IMR-90 (cell line): ENCODE data around the gene OR5AC2. TPM values are rescaled to one million over a fixed set of nuclear protein-coding genes. Genes with fewer than 3 reads are reported as not detected.

Experiments
- ATAC-seq: fragments of 200-7000 bp; cut with Tn5 transposase; 2 replicates; pipeline ENCODE4 v1.9.1; 2020; ENCODE audit warnings: low read depth, mild to moderate bottlenecking, moderate library complexity
- Bru-seq: library from RNA; stranded (reverse); fragments of 400-500 nt; gene quantifications from one replicate; lab custom pipeline; 2021; lab: Mats Ljungman, UMichigan
- BruChase-seq, 2 experiments: library from RNA; stranded (reverse); fragments of 400-500 nt; gene quantifications; one replicate each; lab custom pipeline; 2021; lab: Mats Ljungman, UMichigan
- BruUV-seq: library from RNA; stranded (reverse); fragments of 400-500 nt; replicated peaks from 2 replicates; lab custom pipeline; 2021; lab: Mats Ljungman, UMichigan
- CTCF ChIA-PET: fragments of 300-600 bp; formaldehyde crosslinking; extraction: SDS; loops from one replicate; lab custom pipeline; 2021; ENCODE audit warnings: antibody characterized with exemption; lab: Yijun Ruan, JAX
- POLR2A ChIA-PET: fragments of 300-600 bp; sonication (Branson Sonifier 250); formaldehyde crosslinking; loops from one replicate; lab custom pipeline; 2022; ENCODE audit warnings: antibody characterized with exemption; ENCODE audit not compliant: unreplicated experiment; lab: Charles Lee
- DNase-seq: peaks from one replicate; pipeline ENCODE4 v3.0.0; 2013
- H2AFZ ChIP-seq: replicated peaks from 2 replicates; pipeline ENCODE3; 2013; ENCODE audit warnings: low read length, mild to moderate bottlenecking; ENCODE audit not compliant: poor library complexity
- H2AK5ac ChIP-seq: 2 replicates; pipeline ENCODE4 v1.6.1; 2013; ENCODE audit warnings: low read depth, low read length, inconsistent platforms
- H2AK9ac ChIP-seq: replicated peaks from 2 replicates; pipeline ENCODE3; 2013; ENCODE audit warnings: mild to moderate bottlenecking, low read depth, low read length, moderate library complexity; ENCODE audit not compliant: poor library complexity
- H2BK120ac ChIP-seq: 2 replicates; pipeline ENCODE4 v1.6.1; 2013; ENCODE audit warnings: low read depth, low read length, inconsistent platforms
- H2BK15ac ChIP-seq: 3 replicates; pipeline ENCODE4 v1.6.1; 2013; ENCODE audit warnings: low read depth, low read length, inconsistent platforms
- H2BK20ac ChIP-seq: 2 replicates; pipeline ENCODE4 v1.6.1; 2013; ENCODE audit warnings: low read depth, mild to moderate bottlenecking, inconsistent platforms, low read length, moderate library complexity
- H2BK5ac ChIP-seq: 2 replicates; pipeline ENCODE4 v1.6.1; 2013; ENCODE audit warnings: mild to moderate bottlenecking, low read depth, low read length, inconsistent platforms; ENCODE audit not compliant: poor library complexity, severe bottlenecking
- H3K14ac ChIP-seq: replicated peaks from 2 replicates; pipeline ENCODE4 v1.6.1; 2013; ENCODE audit warnings: low read depth, low read length, inconsistent platforms
- H3K18ac ChIP-seq: 2 replicates; pipeline ENCODE4 v1.6.1; 2013; ENCODE audit warnings: low read depth, low read length, control low read depth
- H3K23ac ChIP-seq: 2 replicates; pipeline ENCODE4 v1.6.1; 2013; ENCODE audit warnings: low read depth, low read length, inconsistent platforms
- H3K27ac ChIP-seq: 2 replicates; pipeline ENCODE4 v1.5.1; 2013; ENCODE audit warnings: mild to moderate bottlenecking, control low read depth, low read length; ENCODE audit not compliant: insufficient read depth
- H3K27me3 ChIP-seq: 2 replicates; pipeline ENCODE4 v1.6.1; 2013; ENCODE audit warnings: low read length; ENCODE audit not compliant: control insufficient read depth, insufficient read depth
- H3K36me3 ChIP-seq: 2 replicates; pipeline ENCODE4 v1.6.1; 2013; ENCODE audit warnings: low read length, mixed read lengths; ENCODE audit not compliant: control insufficient read depth, insufficient read depth
- H3K4ac ChIP-seq: 2 replicates; pipeline ENCODE4 v1.6.1; 2013; ENCODE audit warnings: low read depth, low read length, inconsistent platforms
- H3K4me1 ChIP-seq: 2 replicates; pipeline ENCODE4 v1.6.1; 2013; ENCODE audit warnings: low read length, mixed read lengths; ENCODE audit not compliant: control insufficient read depth, insufficient read depth
- H3K4me2 ChIP-seq: 2 replicates; pipeline ENCODE4 v1.6.1; 2013; ENCODE audit warnings: low read depth, mild to moderate bottlenecking, control low read depth, low read length, moderate library complexity
- H3K4me3 ChIP-seq: 2 replicates; pipeline ENCODE4 v1.5.1; 2013; ENCODE audit warnings: low read depth, mild to moderate bottlenecking, control low read depth, low read length, moderate library complexity; ENCODE audit not compliant: insufficient read depth
- H3K56ac ChIP-seq: 2 replicates; pipeline ENCODE4 v1.6.1; 2013; ENCODE audit warnings: low read length, inconsistent platforms; ENCODE audit not compliant: insufficient read depth; ENCODE audit errors: extremely low read depth
- H3K79me1 ChIP-seq, 2 experiments: 2 replicates each; pipeline ENCODE4 v1.6.1; 2013; ENCODE audit warnings: low read length in 2 of 2, inconsistent platforms in 1 of 2, low read depth in 1 of 2
- H3K9ac ChIP-seq: 2 replicates; pipeline ENCODE4 v1.6.1; 2013; ENCODE audit warnings: low read depth, low read length, control low read depth
- H3K9me1 ChIP-seq: 2 replicates; pipeline ENCODE4 v1.6.1; 2013; ENCODE audit warnings: low read length, inconsistent platforms; ENCODE audit not compliant: insufficient read depth
- H3K9me3 ChIP-seq: 2 replicates; pipeline ENCODE4 v1.6.1; 2013; ENCODE audit warnings: low read length; ENCODE audit not compliant: control insufficient read depth, insufficient read depth
- H4K20me1 ChIP-seq: 2 replicates; pipeline ENCODE4 v1.6.1; 2013; ENCODE audit warnings: low read length, inconsistent platforms; ENCODE audit not compliant: insufficient read depth
- H4K5ac ChIP-seq: 2 replicates; pipeline ENCODE4 v1.6.1; 2013; ENCODE audit warnings: mild to moderate bottlenecking, low read depth, low read length, control low read depth
- H4K8ac ChIP-seq, 2 experiments: 2 replicates each; pipeline ENCODE4 v1.6.1; 2013; ENCODE audit warnings: low read depth in 2 of 2, low read length in 2 of 2, control low read depth in 1 of 2, inconsistent platforms in 1 of 2
- H4K91ac ChIP-seq: 2 replicates; pipeline ENCODE4 v1.6.1; 2013; ENCODE audit warnings: low read depth, low read length, inconsistent platforms; ENCODE audit not compliant: insufficient read depth
- BHLHE40 ChIP-seq: fragments of 150-350 bp; IDR thresholded peaks from 2 replicates; pipeline ENCODE4 v1.6.1; 2016; ENCODE audit warnings: mild to moderate bottlenecking, low read depth, low read length
- CEBPB ChIP-seq: IDR thresholded peaks from 2 replicates; pipeline ENCODE4 v1.6.1; 2012; ENCODE audit warnings: low read depth, low read length, improper control_type of control experiment
- CHD1 ChIP-seq: IDR thresholded peaks from 2 replicates; pipeline ENCODE4 v1.6.1; 2012; ENCODE audit warnings: low read depth, low read length, improper control_type of control experiment
- CTCF ChIP-seq: conservative IDR thresholded peaks from 2 replicates; pipeline ENCODE4 v1.5.1; 2012; ENCODE audit warnings: mild to moderate bottlenecking, low read depth, low read length, improper control_type of control experiment
- ELK1 ChIP-seq: fragments of 150-350 bp; IDR thresholded peaks from 2 replicates; pipeline ENCODE4 v1.6.1; 2016; ENCODE audit warnings: low read depth, mild to moderate bottlenecking, low read length, moderate library complexity, borderline replicate concordance
- FOS ChIP-seq: fragments of 150-350 bp; IDR thresholded peaks from 2 replicates; pipeline ENCODE4 v1.6.1; 2016; ENCODE audit warnings: low read depth, low read length
- MAFK ChIP-seq: IDR thresholded peaks from 2 replicates; pipeline ENCODE4 v1.6.1; 2012; ENCODE audit warnings: low read depth, low read length, improper control_type of control experiment
- MAZ ChIP-seq: IDR thresholded peaks from 2 replicates; pipeline ENCODE4 v1.6.1; 2012; ENCODE audit warnings: low read depth, mild to moderate bottlenecking, low read length, improper control_type of control experiment, moderate library complexity, borderline replicate concordance
- MXI1 ChIP-seq: IDR thresholded peaks from 2 replicates; pipeline ENCODE4 v1.6.1; 2012; ENCODE audit warnings: low read depth, mild to moderate bottlenecking, low read length, moderate library complexity, borderline replicate concordance
- NFE2L2 ChIP-seq: fragments of 150-350 bp; IDR thresholded peaks from 2 replicates; pipeline ENCODE4 v1.6.1; 2016; ENCODE audit warnings: low read depth, mild to moderate bottlenecking, low read length
- POLR2A ChIP-seq: IDR thresholded peaks from 2 replicates; pipeline ENCODE4 v1.6.1; 2012; ENCODE audit warnings: mild to moderate bottlenecking, low read depth, low read length
- RAD21 ChIP-seq: IDR thresholded peaks from 2 replicates; pipeline ENCODE4 v1.6.1; 2012; ENCODE audit warnings: low read length, improper control_type of control experiment
- RCOR1 ChIP-seq: IDR thresholded peaks from 2 replicates; pipeline ENCODE4 v1.6.1; 2012; ENCODE audit warnings: mild to moderate bottlenecking, low read length, improper control_type of control experiment; ENCODE audit not compliant: insufficient replicate concordance
- RFX5 ChIP-seq: IDR thresholded peaks from 2 replicates; pipeline ENCODE4 v1.8.0; 2012; ENCODE audit warnings: low read depth, mild to moderate bottlenecking, low read length, moderate library complexity
- SMC3 ChIP-seq: fragments of 150-350 bp; IDR thresholded peaks from 2 replicates; pipeline ENCODE4 v1.6.1; 2016; ENCODE audit warnings: low read depth, mild to moderate bottlenecking, antibody characterized with exemption, low read length, moderate library complexity
- USF2 ChIP-seq: fragments of 150-350 bp; IDR thresholded peaks from 2 replicates; pipeline ENCODE4 v1.6.1; 2017; ENCODE audit warnings: mild to moderate bottlenecking, antibody characterized with exemption, low read length, low read depth
- WGBS, 2 experiments: methylation state at CpG; one replicate each; pipeline versions ENCODE4 v1.1.5 to v1.1.7; 2013; ENCODE audit warnings: missing lambda C conversion rate in 2 of 2; ENCODE audit not compliant: insufficient read length in 1 of 2; ENCODE audit errors: extremely low coverage in 2 of 2; 5-methylcytosine and 5-hydroxymethylcytosine counted together
- dilution Hi-C: fragments of 300-500 bp; cut with HindIII; formaldehyde crosslinking; loops from one replicate; pipeline ENCODE4 v1.14.3; 2018; ENCODE audit warnings: low sequenced_read_pairs; ENCODE audit not compliant: unreplicated experiment
- in situ Hi-C: fragments of 300-500 bp; cut with MboI; formaldehyde crosslinking; loops from 3 replicates; pipeline ENCODE4 v1.14.3; 2019; ENCODE audit warnings: low sequenced_read_pairs, inconsistent platforms, mixed read lengths
- intact Hi-C: fragments of 100-400 bp; cut with micrococcal nuclease; formaldehyde crosslinking; loops from 2 replicates; pipeline ENCODE4 v1.10.0; 2022
- long read RNA-seq: library from polyadenylated mRNA; unstranded; transcript quantifications from one replicate; pipeline ENCODE4 v2.0.0, GENCODE V29; 2021; ENCODE audit not compliant: unreplicated experiment
- polyA plus RNA-seq, 3 experiments: library from polyadenylated mRNA; depleted of rRNA; stranded (reverse); fragments of >200 nt; gene quantifications; 2 replicates each; pipeline ENCODE4 v1.2.3, GENCODE V29; 2012; ENCODE audit warnings: low replicate concordance in 1 of 3
- total RNA-seq: library from RNA; depleted of rRNA; stranded (reverse); fragments of >200 nt; gene quantifications from 2 replicates; pipeline ENCODE4 v1.2.3, GENCODE V29; 2012; rRNA removed

Gene OR5AC2
- total RNA-seq (not detected in 2 replicates), polyA plus RNA-seq (2012; rRNA removed) (not detected in 2 replicates), Bru-seq, nascent RNA (not detected), BruChase-seq, experiment 1, labeled RNA remaining after a 6-hour chase (not detected), BruChase-seq, experiment 2, labeled RNA remaining after a 2-hour chase (not detected)
- polyA plus RNA-seq (2012; cell fraction: cytosol; rRNA removed), result not detected in 2 replicates
- polyA plus RNA-seq (2012; cell fraction: nucleus; rRNA removed; ENCODE audit: low replicate concordance), result not detected in 2 replicates
- long read RNA-seq, result 0 reads

- no peak for DNase-seq
- Histone ChIP-seq H2BK120ac (no peak within 1 kb of the TSS), H2AK5ac (no peak within 1 kb of the TSS), H2BK5ac (no peak within 1 kb of the TSS), H2BK20ac (no peak within 1 kb of the TSS), H2AFZ (no peak within 1 kb of the TSS), H3K36me3 (no peaks in the 10 kb centered on the region), H4K5ac (no peak within 1 kb of the TSS), H4K8ac (no peak within 1 kb of the TSS), H3K4me2 (no peak within 1 kb of the TSS), H3K14ac (no peak within 1 kb of the TSS), H2AK9ac (no peak within 1 kb of the TSS), H3K9ac (no peak within 1 kb of the TSS), H3K4me1 (no peaks in the 10 kb centered on the region), H3K4me3 (no peak within 1 kb of the TSS), H3K18ac (no peak within 1 kb of the TSS), H3K9me3 (no peaks in the 10 kb centered on the region), H3K9me1 (no peaks in the 10 kb centered on the region), H4K91ac (no peak within 1 kb of the TSS), H3K23ac (no peak within 1 kb of the TSS), H3K4ac (no peak within 1 kb of the TSS), H2BK15ac (no peak within 1 kb of the TSS), H3K79me1 (no peaks in the 10 kb centered on the region), H3K27ac (no peak within 1 kb of the TSS), H4K20me1 (no peaks in the 10 kb centered on the region), H3K56ac (no peak within 1 kb of the TSS), H3K27me3 (no peaks in the 10 kb centered on the region)
- ChIA-PET CTCF (no interaction called here), POLR2A (no interaction called here)
- WGBS, 2 experiments, result no CpG with 5 or more reads among the region's 4 CpGs
- no peak for ATAC-seq
- TF ChIP-seq MAZ (no peak), CTCF (no peak), ELK1 (no peak), MXI1 (no peak), BHLHE40 (no peak), NFE2L2 (no peak), CHD1 (no peak), RCOR1 (no peak), CEBPB (no peak), MAFK (no peak), USF2 (no peak), FOS (no peak), SMC3 (no peak), RAD21 (no peak), RFX5 (no peak), POLR2A (no peak)
- intact Hi-C loops, result no loop called here
- in situ Hi-C loops, result no loop called here
- no TSS peak for BruUV-seq
- dilution Hi-C loops, result no loop called here
Observed at GRCh38 chr3:98086873-98087272, at the start of gene OR5AC2. Gene OR5AC2 (plus strand): TSS chr3:98087173. CDS start chr3:98087173, 0 bp downstream.
